ENCODE measurements around the gene TCF12.
"Not testable (repeated sequence)": the region's sequence is repeated elsewhere in the genome, so short reads cannot be mapped to it uniquely, and the experiment has no call there.

The TCF12 gene

GRCh38 chr15:56948000-56948763, 29.7 kb downstream of the TCF12 start:
- no peak for DNase-seq

GRCh38 chr15:56948764-56949101, 30.3 kb downstream of the TCF12 start:
- no peak for DNase-seq

- no peak for DNase-seq
Observed at GRCh38 chr15:56950979-56951378, 32.5 kb downstream of the TCF12 start.

GRCh38 chr15:56953790-56954189, 35.3 kb downstream of the TCF12 start:
- DNase-seq, result no peak

- DNase-seq, result not testable (repeated sequence)
Observed at GRCh38 chr15:56955011-56955410, 36.6 kb downstream of the TCF12 start.

- DNase-seq, result no peak
Observed at GRCh38 chr15:56956538-56956937, 38.1 kb downstream of the TCF12 start.

GRCh38 chr15:56957812-56958406, 39.5 kb downstream of the TCF12 start:
- no peak for DNase-seq

- DNase-seq, result no peak
Observed at GRCh38 chr15:56959318-56959648, 40.8 kb downstream of the TCF12 start.

GRCh38 chr15:56960116-56960515, 41.7 kb downstream of the TCF12 start:
- DNase-seq, result no peak

- no peak for DNase-seq
Observed at GRCh38 chr15:56963126-56963525, 44.7 kb downstream of the TCF12 start.

GRCh38 chr15:56963710-56964109, 45.3 kb downstream of the TCF12 start:
- DNase-seq, result no peak

GRCh38 chr15:56964182-56964581, 45.7 kb downstream of the TCF12 start:
- DNase-seq, result no peak

- no peak for DNase-seq
Observed at GRCh38 chr15:56965231-56966013, 47.0 kb downstream of the TCF12 start.

- no peak for DNase-seq
Observed at GRCh38 chr15:56967336-56967735, 48.9 kb downstream of the TCF12 start.

- no peak for DNase-seq
Observed at GRCh38 chr15:56968256-56968655, 49.8 kb downstream of the TCF12 start.

GRCh38 chr15:56968821-56969220, 50.4 kb downstream of the TCF12 start:
- peak; percentile 28 for DNase-seq

- DNase-seq, result no peak
Observed at GRCh38 chr15:56969265-56969895, 50.9 kb downstream of the TCF12 start.

- no peak for DNase-seq
Observed at GRCh38 chr15:56971571-56971970, 53.1 kb downstream of the TCF12 start.

GRCh38 chr15:56972016-56972415, 53.6 kb downstream of the TCF12 start:
- no peak for DNase-seq

GRCh38 chr15:56972426-56972825, 54.0 kb downstream of the TCF12 start:
- DNase-seq, result no peak

- DNase-seq, result no peak
Observed at GRCh38 chr15:56973463-56973862, 55.0 kb downstream of the TCF12 start.

GRCh38 chr15:56977232-56977631, 58.8 kb downstream of the TCF12 start:
- no peak for DNase-seq

- DNase-seq, result no peak
Observed at GRCh38 chr15:56978898-56979662, 60.6 kb downstream of the TCF12 start.
